Astrocyte (in vitro differentiated cells and primary cell): ENCODE results near the gene DNAJB1. TPM values are rescaled to one million over a fixed set of nuclear protein-coding genes. Genes with fewer than 3 reads are reported as not detected.

ENCODE experiments used
- DNase-seq: peaks from one replicate; pipeline ENCODE4 v3.0.0-alpha.2; 2010; ENCODE audit warnings: low read depth
- FAIRE-seq: peaks from 2 replicates; lab custom pipeline; 2011; peaks lifted over from hg19 to GRCh38; lab: Jason Lieb, UNC
- H2AFZ ChIP-seq: 2 replicates; pipeline ENCODE4 v1.6.0; 2012; ENCODE audit warnings: low read depth, low read length, inconsistent platforms
- H3K27ac ChIP-seq: 2 replicates; pipeline ENCODE4 v1.5.1; 2011; ENCODE audit warnings: low read depth, low read length, inconsistent platforms
- H3K27me3 ChIP-seq: 2 replicates; pipeline ENCODE4 v1.6.0; 2011; ENCODE audit warnings: low read length, inconsistent platforms; ENCODE audit not compliant: insufficient read depth
- H3K36me3 ChIP-seq: 2 replicates; pipeline ENCODE4 v1.5.1; 2011; ENCODE audit warnings: low read length, inconsistent platforms; ENCODE audit not compliant: insufficient read depth
- H3K4me1 ChIP-seq: 2 replicates; pipeline ENCODE4 v1.5.1; 2011; ENCODE audit warnings: low read length, inconsistent platforms; ENCODE audit not compliant: insufficient read depth
- H3K4me2 ChIP-seq: 2 replicates; pipeline ENCODE4 v1.6.0; 2012; ENCODE audit warnings: low read length, inconsistent platforms
- H3K4me3 ChIP-seq: 2 replicates; pipeline ENCODE4 v1.5.1; 2011; ENCODE audit warnings: low read depth, mild to moderate bottlenecking, low read length, inconsistent platforms; ENCODE audit not compliant: insufficient read depth
- H3K79me2 ChIP-seq: 2 replicates; pipeline ENCODE4 v1.6.0; 2012; ENCODE audit warnings: mild to moderate bottlenecking, low read length, inconsistent platforms; ENCODE audit not compliant: insufficient read depth
- H3K9ac ChIP-seq: 2 replicates; pipeline ENCODE4 v1.6.0; 2012; ENCODE audit warnings: mild to moderate bottlenecking, low read length, inconsistent platforms
- H3K9me3 ChIP-seq: 2 replicates; pipeline ENCODE4 v1.5.1; 2012; ENCODE audit warnings: low read depth, mild to moderate bottlenecking, low read length, inconsistent platforms; ENCODE audit not compliant: insufficient read depth
- H4K20me1 ChIP-seq: 2 replicates; pipeline ENCODE4 v1.6.0; 2012; ENCODE audit warnings: low read length, inconsistent platforms; ENCODE audit not compliant: insufficient read depth
- H3K27ac Mint-ChIP-seq: one replicate; pipeline ENCODE4 v1.8.0; 2021; ENCODE audit warnings: mild to moderate bottlenecking, mixed read lengths; ENCODE audit not compliant: unreplicated experiment
- H3K27me3 Mint-ChIP-seq: one replicate; pipeline ENCODE4 v1.8.0; 2021; ENCODE audit warnings: low read depth, mixed read lengths; ENCODE audit not compliant: unreplicated experiment
- H3K36me3 Mint-ChIP-seq: one replicate; pipeline ENCODE4 v1.8.0; 2021; ENCODE audit warnings: low read depth, mixed read lengths; ENCODE audit not compliant: unreplicated experiment
- H3K4me1 Mint-ChIP-seq: one replicate; pipeline ENCODE4 v1.8.0; 2021; ENCODE audit warnings: low read depth, mixed read lengths; ENCODE audit not compliant: unreplicated experiment
- H3K4me3 Mint-ChIP-seq: one replicate; pipeline ENCODE4 v1.8.0; 2021; ENCODE audit warnings: mild to moderate bottlenecking, moderate library complexity, mixed read lengths; ENCODE audit not compliant: unreplicated experiment
- H3K9me3 Mint-ChIP-seq: one replicate; pipeline ENCODE4 v1.8.0; 2021; ENCODE audit warnings: mild to moderate bottlenecking, mixed read lengths; ENCODE audit not compliant: unreplicated experiment
- EZH2 ChIP-seq: IDR thresholded peaks from 2 replicates; pipeline ENCODE4 v1.6.1; 2012; ENCODE audit warnings: mild to moderate bottlenecking, low read length, inconsistent platforms; ENCODE audit not compliant: insufficient read depth
- total RNA-seq: library from RNA; stranded (reverse); gene quantifications from 2 replicates; pipeline ENCODE4 v1.2.1, GENCODE V29; 2021
- TF ChIP-seq, protein P1 (sequence below): IDR thresholded peaks from 2 replicates; pipeline ENCODE4 v1.5.1; 2011; ENCODE audit warnings: low read depth, mild to moderate bottlenecking, inconsistent platforms, low read length, moderate library complexity; ENCODE audit not compliant: insufficient read depth

Gene DNAJB1
- total RNA-seq, 1 donor from 2014 or later = 105 TPM

DNA sequence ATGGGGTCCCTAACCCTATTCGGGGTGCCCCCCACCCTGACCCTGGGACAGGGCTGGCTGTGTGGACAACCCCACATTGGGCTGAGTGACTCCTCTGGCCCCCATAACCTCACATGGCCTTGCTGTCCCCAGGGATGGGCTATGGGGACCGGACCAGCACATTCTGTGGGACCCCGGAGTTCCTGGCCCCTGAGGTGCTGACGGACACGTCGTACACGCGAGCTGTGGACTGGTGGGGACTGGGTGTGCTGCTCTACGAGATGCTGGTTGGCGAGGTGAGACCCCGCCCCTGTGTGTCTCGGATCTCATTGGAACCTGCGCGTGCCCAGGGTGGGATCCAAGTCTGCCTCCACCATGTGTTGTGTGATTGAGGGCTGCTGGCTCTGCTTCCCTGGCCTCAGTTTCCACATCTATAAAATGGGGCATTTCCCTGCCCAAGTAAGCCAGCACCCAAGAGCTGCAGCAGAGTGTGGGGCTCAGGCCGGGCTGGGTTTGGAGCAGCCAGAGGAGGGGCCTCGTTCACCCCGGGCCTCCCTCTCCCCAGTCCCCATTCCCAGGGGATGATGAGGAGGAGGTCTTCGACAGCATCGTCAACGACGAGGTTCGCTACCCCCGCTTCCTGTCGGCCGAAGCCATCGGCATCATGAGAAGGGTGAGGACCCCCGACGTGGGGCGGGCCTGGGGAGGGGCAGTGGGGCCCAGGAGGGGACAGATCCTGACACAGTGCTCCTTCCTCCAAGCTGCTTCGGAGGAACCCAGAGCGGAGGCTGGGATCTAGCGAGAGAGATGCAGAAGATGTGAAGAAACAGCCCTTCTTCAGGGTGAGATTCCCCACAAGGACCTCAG, 47.9 kb downstream of the DNAJB1 start:
- Histone ChIP-seq H3K27ac (no peak overlapping the region), H3K79me2 (no peaks in the 10 kb centered on the region), H3K4me1 (peaks cover 4% of the 10 kb centered on the region), H3K4me3 (no peak overlapping the region), H3K9me3 (no peaks in the 10 kb centered on the region), H3K36me3 (no peaks in the 10 kb centered on the region), H4K20me1 (peaks cover 12% of the 10 kb centered on the region), H3K27me3 (peaks cover 11% of the 10 kb centered on the region), H2AFZ (no peak overlapping the region), H3K4me2 (no peak overlapping the region), H3K9ac (no peak overlapping the region)
- Mint-ChIP-seq H3K9me3 (no peaks in the 10 kb centered on the region), H3K4me3 (no peak overlapping the region), H3K27ac (no peak overlapping the region), H3K4me1 (no peaks in the 10 kb centered on the region), H3K27me3 (no peaks in the 10 kb centered on the region), H3K36me3 (peaks cover 2% of the 10 kb centered on the region)
- TF ChIP-seq EZH2 = no peak
- TF ChIP-seq, protein P1, sequence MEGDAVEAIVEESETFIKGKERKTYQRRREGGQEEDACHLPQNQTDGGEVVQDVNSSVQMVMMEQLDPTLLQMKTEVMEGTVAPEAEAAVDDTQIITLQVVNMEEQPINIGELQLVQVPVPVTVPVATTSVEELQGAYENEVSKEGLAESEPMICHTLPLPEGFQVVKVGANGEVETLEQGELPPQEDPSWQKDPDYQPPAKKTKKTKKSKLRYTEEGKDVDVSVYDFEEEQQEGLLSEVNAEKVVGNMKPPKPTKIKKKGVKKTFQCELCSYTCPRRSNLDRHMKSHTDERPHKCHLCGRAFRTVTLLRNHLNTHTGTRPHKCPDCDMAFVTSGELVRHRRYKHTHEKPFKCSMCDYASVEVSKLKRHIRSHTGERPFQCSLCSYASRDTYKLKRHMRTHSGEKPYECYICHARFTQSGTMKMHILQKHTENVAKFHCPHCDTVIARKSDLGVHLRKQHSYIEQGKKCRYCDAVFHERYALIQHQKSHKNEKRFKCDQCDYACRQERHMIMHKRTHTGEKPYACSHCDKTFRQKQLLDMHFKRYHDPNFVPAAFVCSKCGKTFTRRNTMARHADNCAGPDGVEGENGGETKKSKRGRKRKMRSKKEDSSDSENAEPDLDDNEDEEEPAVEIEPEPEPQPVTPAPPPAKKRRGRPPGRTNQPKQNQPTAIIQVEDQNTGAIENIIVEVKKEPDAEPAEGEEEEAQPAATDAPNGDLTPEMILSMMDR = no peak
- no peak for DNase-seq
- FAIRE-seq = no peak

DNA sequence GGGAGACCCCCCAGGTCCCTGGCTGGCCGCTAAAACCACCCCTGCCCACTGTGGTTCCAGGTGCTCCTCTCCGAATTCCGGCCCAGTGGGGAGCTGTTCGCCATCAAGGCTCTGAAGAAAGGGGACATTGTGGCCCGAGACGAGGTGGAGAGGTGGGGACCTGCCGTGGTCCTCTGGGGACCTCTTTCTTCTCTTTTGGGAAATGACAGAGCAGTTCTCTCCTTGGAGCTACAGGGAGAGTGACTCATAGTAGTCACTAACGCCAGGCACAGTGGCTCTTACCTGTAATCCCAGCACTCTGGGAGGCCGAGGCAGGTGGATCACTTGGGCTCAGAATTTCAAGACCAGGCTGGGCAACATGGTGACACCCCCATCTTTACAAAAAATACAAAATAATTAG, 50.4 kb downstream of the DNAJB1 start:
- no peak for TF ChIP-seq EZH2
- TF ChIP-seq, protein P1 = no peak
- H2AFZ ChIP-seq = no peak overlapping the region
- no peak overlapping the region for H3K27ac Mint-ChIP-seq
- no peaks in the 10 kb centered on the region for H3K4me1 Mint-ChIP-seq
- FAIRE-seq (no peak), DNase-seq (no peak)
- H3K27me3 ChIP-seq = peaks cover 2% of the 10 kb centered on the region
- peaks cover 4% of the 10 kb centered on the region for H3K36me3 Mint-ChIP-seq
- H3K36me3 ChIP-seq = no peaks in the 10 kb centered on the region
- H3K9me3 Mint-ChIP-seq = no peaks in the 10 kb centered on the region
- H3K27ac ChIP-seq = no peak overlapping the region
- no peaks in the 10 kb centered on the region for H3K4me1 ChIP-seq
- H3K27me3 Mint-ChIP-seq = no peaks in the 10 kb centered on the region
- H3K9me3 ChIP-seq = no peaks in the 10 kb centered on the region
- no peaks in the 10 kb centered on the region for H3K79me2 ChIP-seq
- no peak overlapping the region for H3K4me3 Mint-ChIP-seq
- no peak overlapping the region for H3K9ac ChIP-seq
- H3K4me3 ChIP-seq = no peak overlapping the region
- no peak overlapping the region for H3K4me2 ChIP-seq
- H4K20me1 ChIP-seq = peaks cover 2% of the 10 kb centered on the region

GRCh38 chr19:14467391-14467790, 50.8 kb downstream of the DNAJB1 start:
- Histone ChIP-seq H3K27ac (no peak overlapping the region), H3K4me2 (no peak overlapping the region), H3K27me3 (no peaks in the 10 kb centered on the region), H3K4me1 (no peaks in the 10 kb centered on the region), H2AFZ (no peak overlapping the region), H3K79me2 (no peaks in the 10 kb centered on the region), H3K36me3 (no peaks in the 10 kb centered on the region), H3K9ac (no peak overlapping the region), H4K20me1 (no peaks in the 10 kb centered on the region), H3K9me3 (no peaks in the 10 kb centered on the region), H3K4me3 (no peak overlapping the region)
- no peaks in the 10 kb centered on the region for H3K27me3 Mint-ChIP-seq
- H3K27ac Mint-ChIP-seq = no peak overlapping the region
- FAIRE-seq (no peak), DNase-seq (no peak)
- TF ChIP-seq EZH2 = no peak
- TF ChIP-seq, protein P1 = no peak
- no peaks in the 10 kb centered on the region for H3K9me3 Mint-ChIP-seq
- no peak overlapping the region for H3K4me3 Mint-ChIP-seq
- H3K4me1 Mint-ChIP-seq = no peaks in the 10 kb centered on the region
- peaks cover 7% of the 10 kb centered on the region for H3K36me3 Mint-ChIP-seq
